Stomach smooth muscle (tissue), 2 donors: Measurements from ENCODE around the gene KIF16B.

Source experiments
- H3K27ac ChIP-seq: one replicate; pipeline ENCODE4 v1.7.0; 2013; ENCODE audit warnings: mild to moderate bottlenecking, low read length, inconsistent platforms
- H3K27me3 ChIP-seq, 2 donors: one replicate each; pipeline ENCODE4 v1.7.0; 2013; ENCODE audit warnings: low read length in 2 of 2; ENCODE audit not compliant: insufficient read depth in 2 of 2, control insufficient read depth in 1 of 2
- H3K36me3 ChIP-seq, 2 donors: one replicate each; pipeline ENCODE4 v1.7.0; 2013; ENCODE audit warnings: low read length in 2 of 2; ENCODE audit not compliant: control insufficient read depth in 2 of 2, insufficient read depth in 2 of 2
- H3K4me1 ChIP-seq: one replicate; pipeline ENCODE4 v1.7.0; 2013; ENCODE audit warnings: low read length; ENCODE audit not compliant: control insufficient read depth, insufficient read depth
- H3K4me3 ChIP-seq, 2 donors: one replicate each; pipeline ENCODE4 v1.7.0; 2013; ENCODE audit warnings: low read length in 2 of 2
- H3K9ac ChIP-seq, 2 donors: one replicate each; pipeline ENCODE4 v1.7.0; 2013; ENCODE audit warnings: low read length in 2 of 2, mild to moderate bottlenecking in 1 of 2
- H3K9me3 ChIP-seq, 2 donors: one replicate each; pipeline ENCODE4 v1.7.0; 2013; ENCODE audit warnings: low read length in 2 of 2; ENCODE audit not compliant: control insufficient read depth in 2 of 2
- donor health status: healthy.
- donor health status: Pancreatic carcinoma.

KIF16B gene

GRCh38 chr20:16573001-16573965 is at the start of gene KIF16B:
KIF16B (minus strand) TSS chr20:16573448; CDS start chr20:16573275, 173 bp downstream.
- Histone ChIP-seq H3K27me3 (no peaks in the 10 kb centered on the region), H3K9ac (peak within 1 kb of the TSS; percentile 74 to 83), H3K4me1 (peaks cover 21% of the 10 kb centered on the region), H3K27ac (no peak within 1 kb of the TSS), H3K9me3 (no peaks in the 10 kb centered on the region), H3K36me3 (no peaks in the 10 kb centered on the region), H3K4me3 (peak within 1 kb of the TSS; percentile 65 to 84)

- Histone ChIP-seq H3K36me3 (no peaks in the 10 kb centered on the region), H3K9ac (no peak overlapping the region), H3K9me3 (no peaks in the 10 kb centered on the region), H3K4me3 (no peak overlapping the region), H3K27ac (no peak overlapping the region), H3K4me1 (no peaks in the 10 kb centered on the region), H3K27me3 (no peaks in the 10 kb centered on the region)
Measured at GRCh38 chr20:16622501-16622900, 49.3 kb upstream of the KIF16B start.

GRCh38 chr20:16621435-16622141 is 48.3 kb upstream of the KIF16B start:
- Histone ChIP-seq H3K4me1 (no peaks in the 10 kb centered on the region), H3K9ac (no peak overlapping the region), H3K9me3 (peaks cover 0 to 4% of the 10 kb centered on the region in 2 donors), H3K36me3 (no peaks in the 10 kb centered on the region), H3K27ac (no peak overlapping the region), H3K4me3 (no peak overlapping the region), H3K27me3 (no peaks in the 10 kb centered on the region)

- Histone ChIP-seq H3K4me1 (no peaks in the 10 kb centered on the region), H3K27me3 (no peaks in the 10 kb centered on the region), H3K9ac (no peak overlapping the region), H3K9me3 (peaks cover 0 to 4% of the 10 kb centered on the region in 2 donors), H3K36me3 (no peaks in the 10 kb centered on the region), H3K27ac (no peak overlapping the region), H3K4me3 (no peak overlapping the region)
Measured at GRCh38 chr20:16620961-16621360, 47.7 kb upstream of the KIF16B start.

- Histone ChIP-seq H3K4me3 (no peak overlapping the region), H3K4me1 (peaks cover 6% of the 10 kb centered on the region), H3K36me3 (no peaks in the 10 kb centered on the region), H3K9me3 (peaks cover 0 to 4% of the 10 kb centered on the region in 2 donors), H3K27ac (no peak overlapping the region), H3K9ac (no peak overlapping the region), H3K27me3 (no peaks in the 10 kb centered on the region)
Measured at GRCh38 chr20:16619953-16620352, 46.7 kb upstream of the KIF16B start.

- H3K27ac ChIP-seq, result no peak overlapping the region
- no peaks in the 10 kb centered on the region for H3K36me3 ChIP-seq
- no peak overlapping the region for H3K9ac ChIP-seq
- peaks cover 9% of the 10 kb centered on the region for H3K4me1 ChIP-seq
- H3K4me3 ChIP-seq, result no peak overlapping the region
- H3K9me3 ChIP-seq, result peaks cover 0 to 4% of the 10 kb centered on the region in 2 donors
- no peaks in the 10 kb centered on the region for H3K27me3 ChIP-seq
Measured at GRCh38 chr20:16617056-16617455, 43.8 kb upstream of the KIF16B start.

GRCh38 chr20:16616317-16616716 is 43.1 kb upstream of the KIF16B start:
- Histone ChIP-seq H3K4me3 (no peak overlapping the region), H3K4me1 (peaks cover 9% of the 10 kb centered on the region), H3K27me3 (no peaks in the 10 kb centered on the region), H3K9ac (no peak overlapping the region), H3K36me3 (no peaks in the 10 kb centered on the region), H3K9me3 (peaks cover 0 to 4% of the 10 kb centered on the region in 2 donors), H3K27ac (no peak overlapping the region)

GRCh38 chr20:16615199-16615598 is 42.0 kb upstream of the KIF16B start:
- no peak overlapping the region for H3K4me3 ChIP-seq
- H3K9ac ChIP-seq, result no peak overlapping the region
- peak overlapping the region; percentile 37 for H3K27ac ChIP-seq
- peaks cover 0 to 4% of the 10 kb centered on the region in 2 donors for H3K9me3 ChIP-seq
- H3K4me1 ChIP-seq, result peaks cover 9% of the 10 kb centered on the region
- no peaks in the 10 kb centered on the region for H3K36me3 ChIP-seq
- no peaks in the 10 kb centered on the region for H3K27me3 ChIP-seq

- H3K9ac ChIP-seq, result no peak overlapping the region
Measured at GRCh38 chr20:16613954-16614353, 40.7 kb upstream of the KIF16B start.

GRCh38 chr20:16612706-16613105 is 39.5 kb upstream of the KIF16B start:
- no peak overlapping the region for H3K27ac ChIP-seq
- H3K36me3 ChIP-seq, result no peaks in the 10 kb centered on the region
- H3K9me3 ChIP-seq, result peaks cover 0 to 4% of the 10 kb centered on the region in 2 donors
- H3K4me3 ChIP-seq, result no peak overlapping the region
- no peak overlapping the region for H3K9ac ChIP-seq
- peaks cover 19% of the 10 kb centered on the region for H3K4me1 ChIP-seq
- H3K27me3 ChIP-seq, result no peaks in the 10 kb centered on the region

More at GRCh38 chr20:16613954-16614353, 40.7 kb upstream of the KIF16B start:
- H3K9me3 ChIP-seq, result peaks cover 0 to 4% of the 10 kb centered on the region in 2 donors
- H3K27me3 ChIP-seq, result no peaks in the 10 kb centered on the region
- no peak overlapping the region for H3K4me3 ChIP-seq
- peaks cover 9% of the 10 kb centered on the region for H3K4me1 ChIP-seq
- no peak overlapping the region for H3K27ac ChIP-seq
- H3K36me3 ChIP-seq, result no peaks in the 10 kb centered on the region
